NCI-H1436 (cell line): ENCODE results near the gene NACAD.
"Not testable (repeated sequence)": the region's sequence is repeated elsewhere in the genome, so short reads cannot be mapped to it uniquely, and the experiment has no call there.

Experiments
- DNase-seq: peaks from one replicate; lab custom pipeline; 2025; lab: John Stamatoyannopoulos, UW

The NACAD gene

DNA sequence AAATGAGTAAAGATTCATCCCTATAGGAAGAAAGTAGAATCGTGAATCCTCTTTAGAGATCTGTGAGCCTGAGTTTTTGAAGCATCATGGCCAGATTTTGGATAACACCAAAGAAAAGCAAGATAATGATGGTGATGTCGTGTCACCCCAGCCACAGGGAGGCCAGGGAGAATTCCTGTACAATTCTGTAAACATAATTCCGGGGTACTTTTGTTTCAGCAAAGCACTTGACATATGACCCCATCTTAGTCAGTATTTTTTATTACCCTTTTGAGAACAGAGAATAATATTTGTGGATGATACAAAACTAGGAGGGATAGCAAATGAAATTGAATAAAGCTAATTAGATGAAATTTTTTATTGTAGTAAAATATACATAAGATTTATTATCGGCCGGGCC lies 33.8 kb downstream of the NACAD start:
- DNase-seq: no peak

DNA sequence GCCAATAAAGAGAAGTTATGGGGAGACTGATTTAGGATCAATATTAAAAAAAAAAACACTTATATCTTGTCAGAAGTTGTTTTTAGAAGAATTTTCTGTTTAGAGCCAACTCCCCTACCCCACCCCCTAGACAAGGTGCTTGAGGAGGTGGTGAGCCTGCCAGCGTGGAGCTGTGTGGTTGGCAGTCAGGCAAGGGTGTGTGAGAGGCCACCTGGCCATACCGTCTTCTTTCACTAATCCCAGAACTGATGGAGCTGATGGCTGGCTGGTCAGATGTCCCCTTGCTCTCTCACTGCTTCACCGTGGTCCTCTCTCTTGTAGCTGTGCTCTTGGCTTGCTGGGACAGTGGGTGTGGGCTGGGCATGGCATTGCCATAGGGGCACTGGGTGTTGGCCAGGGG lies 34.3 kb downstream of the NACAD start:
- DNase-seq: no peak

DNA sequence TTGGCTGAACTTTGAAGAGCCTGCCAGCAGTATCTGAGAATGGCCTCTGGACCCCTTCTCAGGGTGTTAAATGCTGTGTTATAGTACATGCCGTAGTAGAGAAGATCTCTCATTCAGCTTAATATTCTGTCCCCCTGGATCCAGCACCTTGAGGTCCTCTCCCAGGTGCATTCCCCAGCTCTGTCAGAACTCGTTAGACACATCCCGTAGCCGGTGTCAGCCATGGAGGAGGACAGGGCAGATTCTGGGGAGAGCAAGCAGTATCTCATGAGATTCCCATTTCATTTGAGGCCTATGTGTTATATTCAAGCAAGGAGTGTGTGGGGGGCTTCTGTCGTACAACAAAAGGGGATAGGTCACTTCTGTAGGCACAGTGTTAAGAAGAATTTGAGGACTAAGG lies 34.8 kb downstream of the NACAD start:
- no peak for DNase-seq

- no peak for DNase-seq
These were observed 35.4 kb downstream of the NACAD start for GRCh38 chr7:45053401-45053800.

GRCh38 chr7:45052011-45052410 lies 36.8 kb downstream of the NACAD start:
- DNase-seq: no peak

DNA sequence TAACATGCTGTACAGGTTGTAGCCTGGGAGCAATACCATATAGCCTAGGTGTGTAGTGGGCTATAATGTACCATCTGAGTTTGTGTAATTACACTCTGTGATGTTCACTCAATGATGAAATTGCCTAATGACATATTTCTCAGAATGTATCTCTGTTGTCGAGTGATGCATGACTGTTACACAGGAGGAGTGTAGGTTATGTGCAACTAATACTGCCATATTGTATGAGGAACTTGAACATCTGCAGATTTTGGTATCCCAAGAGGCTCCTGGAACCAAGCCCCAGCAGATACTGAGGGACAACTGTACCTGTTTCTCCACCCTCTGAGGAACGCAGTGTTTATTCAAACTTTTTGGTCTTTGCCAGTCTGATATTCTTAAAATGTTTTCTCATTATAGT lies 38.6 kb downstream of the NACAD start:
- DNase-seq: no peak

- no peak for DNase-seq
These were observed 40.0 kb downstream of the NACAD start for GRCh38 chr7:45048748-45049147.

GRCh38 chr7:45044338-45044737 lies 44.4 kb downstream of the NACAD start:
- DNase-seq: no peak

GRCh38 chr7:45039106-45039505 lies 49.7 kb downstream of the NACAD start:
- DNase-seq: no peak

GRCh38 chr7:45037876-45038275 lies 50.9 kb downstream of the NACAD start:
- DNase-seq: no peak

DNA sequence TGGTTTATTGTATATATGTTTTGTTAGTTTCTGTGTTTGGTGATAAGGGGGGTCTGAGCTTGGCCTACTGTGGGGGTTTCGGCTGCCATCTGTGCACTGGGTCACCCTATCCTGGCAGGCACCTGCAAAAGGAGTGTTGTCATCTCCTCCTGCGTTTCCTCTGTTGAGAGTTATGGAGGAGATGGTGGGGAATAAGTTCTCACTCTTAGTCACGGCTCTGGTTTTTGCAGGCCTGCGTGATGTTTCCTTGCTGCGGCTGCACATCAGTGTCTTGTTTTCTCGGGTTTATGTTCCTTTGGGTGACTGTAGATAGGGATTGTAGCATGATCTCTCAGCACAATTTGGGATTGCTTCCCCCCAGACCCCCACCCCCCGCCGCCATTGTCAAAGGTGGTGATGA lies 52.0 kb downstream of the NACAD start:
- DNase-seq: no peak

GRCh38 chr7:45036317-45036716 lies 52.5 kb downstream of the NACAD start:
- no peak for DNase-seq

GRCh38 chr7:45035893-45036292 lies 52.9 kb downstream of the NACAD start:
- no peak for DNase-seq

DNA sequence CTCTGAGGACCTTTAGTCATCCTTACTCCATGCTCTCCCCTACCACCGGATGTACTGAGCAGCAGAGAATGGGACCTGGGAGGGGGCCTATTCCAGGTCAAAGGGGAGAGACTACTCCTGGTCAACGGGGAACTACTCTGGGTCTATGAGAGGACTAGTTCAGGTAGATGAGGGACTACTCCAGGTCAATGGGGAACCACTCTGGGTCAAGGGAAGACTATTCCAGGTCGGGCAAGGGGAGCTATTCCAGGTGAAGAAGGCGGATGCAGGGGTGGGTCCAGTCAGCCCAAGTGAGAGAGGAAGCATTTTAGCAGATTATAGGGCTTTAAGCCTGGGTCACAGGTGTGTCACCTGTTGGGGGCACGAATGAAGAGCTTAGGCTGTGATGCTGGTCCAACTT lies 53.4 kb downstream of the NACAD start:
- DNase-seq: no peak

DNA sequence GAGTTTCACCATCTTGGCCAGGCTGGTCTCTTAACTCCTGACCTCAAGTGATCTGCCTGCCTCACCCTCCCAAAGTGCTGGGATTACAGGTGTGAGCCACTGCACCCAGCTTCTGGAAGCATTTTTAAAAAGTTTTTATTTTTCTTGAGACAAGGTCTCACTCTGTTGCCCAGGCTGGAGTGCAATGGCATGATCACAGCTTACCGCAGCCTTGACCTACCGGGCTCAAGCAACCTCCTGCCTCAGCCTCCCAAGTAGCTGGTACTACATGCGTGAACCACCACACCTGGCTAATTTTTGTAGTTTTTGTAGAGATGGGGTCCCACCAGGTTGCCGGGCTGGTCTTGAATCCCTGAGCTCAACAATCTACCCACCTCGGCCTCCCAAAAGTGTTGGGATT lies 54.1 kb downstream of the NACAD start:
- not testable (repeated sequence) for DNase-seq

DNA sequence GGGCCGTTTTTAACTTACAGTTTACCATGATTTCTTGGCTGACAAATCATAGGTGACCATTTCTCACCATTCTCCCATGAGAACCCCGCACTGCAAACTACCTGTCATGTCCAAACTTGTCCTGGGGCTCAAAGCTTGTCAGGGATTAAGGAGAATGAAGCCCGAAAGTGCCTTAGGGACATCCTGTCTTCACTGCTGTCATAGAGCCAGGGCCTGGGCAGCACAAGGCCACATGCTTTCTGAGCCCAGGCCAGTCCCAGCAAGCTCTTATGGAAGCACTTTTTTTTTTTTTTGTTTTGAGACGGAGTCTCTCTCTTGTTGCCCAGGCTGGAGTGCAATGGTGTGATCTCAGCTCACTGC lies 54.9 kb downstream of the NACAD start:
- no peak for DNase-seq

GRCh38 chr7:45033261-45033930 lies 55.4 kb downstream of the NACAD start:
- no peak for DNase-seq

DNA sequence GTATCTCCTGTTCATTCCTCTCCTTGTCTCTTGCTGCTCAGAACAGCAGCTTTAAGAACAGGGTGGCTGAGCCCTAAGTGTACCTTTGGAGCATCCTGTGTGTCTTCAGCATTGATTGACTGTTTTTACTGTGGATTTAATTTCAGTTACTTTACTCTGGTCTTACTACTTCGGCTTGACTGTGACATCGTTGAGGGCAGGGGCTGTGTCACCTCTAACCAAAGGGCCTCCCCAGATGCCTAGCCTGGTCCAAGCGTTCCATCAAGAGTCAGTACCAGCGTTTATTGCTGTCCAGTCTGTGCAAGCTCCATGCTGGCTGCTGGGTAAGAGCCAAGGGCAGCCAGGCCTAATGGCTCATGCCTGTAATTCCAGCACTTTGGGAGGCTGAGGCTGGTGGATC lies 56.3 kb downstream of the NACAD start:
- DNase-seq: no peak

- no peak for DNase-seq
These were observed 56.9 kb downstream of the NACAD start for GRCh38 chr7:45031829-45032228.
